ENCODE results near the gene RNASE9.
A peak's percentile ranks its signal among the peaks of the same experiment; 100 is the strongest.
"Not testable (repeated sequence)": the region's sequence is repeated elsewhere in the genome, so short reads cannot be mapped to it uniquely, and the experiment has no call there.

RNASE9 gene

GRCh38 chr14:20572382-20572990 is 11.6 kb upstream of the RNASE9 start:
- DNase-seq, result not testable (repeated sequence)

DNA sequence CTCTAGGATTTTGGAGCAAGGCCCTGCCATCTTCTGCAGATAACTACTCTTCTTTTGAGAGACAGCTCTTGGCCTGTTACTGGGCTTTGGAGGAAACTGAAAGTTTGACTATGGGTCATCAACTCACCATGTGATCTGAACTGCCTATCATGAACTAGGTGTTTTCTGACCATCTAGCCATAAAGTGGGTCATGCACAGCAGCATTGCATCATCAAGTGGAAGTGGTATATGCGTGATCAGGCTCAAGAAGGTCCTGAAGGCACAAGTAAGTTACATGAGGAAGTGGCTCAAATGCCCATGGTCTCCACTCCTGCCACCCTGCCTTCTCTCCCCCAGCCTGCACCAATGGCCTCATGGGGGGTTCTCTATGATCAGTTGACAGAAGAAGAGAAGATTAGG is 9.9 kb upstream of the RNASE9 start:
- not testable (repeated sequence) for DNase-seq

- not testable (repeated sequence) for DNase-seq
Observed at GRCh38 chr14:20569865-20570264, 9.0 kb upstream of the RNASE9 start.

DNA sequence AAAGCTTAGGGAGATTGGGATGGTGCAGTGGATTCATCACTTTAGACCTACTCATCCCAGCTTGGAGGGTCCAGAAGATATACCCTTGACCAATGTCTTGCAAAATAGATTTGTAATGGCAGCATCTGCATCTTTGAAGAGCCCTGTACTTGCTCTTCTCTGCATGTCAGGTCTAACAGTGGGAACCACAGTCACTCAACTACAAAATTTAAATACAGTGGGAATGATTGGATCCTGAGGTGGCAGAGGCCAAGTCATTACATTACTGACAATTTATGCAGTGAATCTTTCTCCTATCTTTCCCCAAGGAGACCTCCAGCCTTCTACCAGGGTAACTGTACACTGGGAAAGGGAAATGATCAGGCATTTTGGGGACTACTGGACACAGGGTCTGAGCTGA is 8.2 kb upstream of the RNASE9 start:
- no peak for DNase-seq

DNA sequence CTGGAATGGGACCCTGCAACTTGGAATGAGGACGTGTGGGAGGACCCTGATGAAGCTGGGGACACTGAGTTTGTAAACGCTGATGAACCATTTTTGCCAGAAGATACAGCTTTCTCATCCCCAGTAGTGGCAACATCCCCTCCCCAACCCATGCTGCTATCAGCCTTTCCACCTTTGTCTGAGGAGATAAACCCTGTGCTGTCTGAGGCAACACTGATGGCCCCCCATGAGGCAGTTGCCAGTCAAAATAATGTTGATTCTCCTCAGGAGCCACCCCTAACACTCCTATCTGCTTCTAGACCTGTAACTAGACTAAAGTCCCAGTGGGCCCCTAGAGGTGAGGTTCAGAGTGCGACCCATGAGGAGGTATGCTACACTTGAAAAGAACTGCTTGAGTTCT is 7.5 kb upstream of the RNASE9 start:
- no peak for DNase-seq

GRCh38 chr14:20567199-20567598 is 6.4 kb upstream of the RNASE9 start:
- DNase-seq, result not testable (repeated sequence)

DNA sequence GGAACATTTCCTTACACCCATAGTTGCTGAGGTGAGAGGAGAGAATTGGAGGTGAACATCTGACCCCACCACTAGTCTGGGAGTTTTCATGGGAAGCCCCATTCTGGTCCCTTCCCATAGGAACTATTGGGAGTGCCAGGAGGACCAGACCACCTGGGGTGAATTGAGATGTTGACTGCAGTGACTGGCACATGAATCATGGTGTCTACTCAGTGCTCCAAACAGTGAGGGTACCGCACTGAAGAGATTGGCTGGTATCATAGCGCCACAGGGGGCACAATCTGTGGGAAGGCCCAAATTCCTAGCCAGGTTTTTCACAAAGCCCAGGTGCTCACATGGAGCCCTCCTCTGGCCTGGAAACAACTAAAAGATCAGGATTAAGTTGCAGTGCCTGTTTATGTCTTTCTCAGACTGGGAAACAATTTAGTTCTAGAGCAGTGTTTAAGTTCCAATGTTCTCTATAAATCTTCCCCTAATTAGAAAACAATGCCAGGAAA is 3.7 kb upstream of the RNASE9 start:
- no peak for DNase-seq

- no peak for DNase-seq
Observed at GRCh38 chr14:20563971-20564370, 3.1 kb upstream of the RNASE9 start.

DNA sequence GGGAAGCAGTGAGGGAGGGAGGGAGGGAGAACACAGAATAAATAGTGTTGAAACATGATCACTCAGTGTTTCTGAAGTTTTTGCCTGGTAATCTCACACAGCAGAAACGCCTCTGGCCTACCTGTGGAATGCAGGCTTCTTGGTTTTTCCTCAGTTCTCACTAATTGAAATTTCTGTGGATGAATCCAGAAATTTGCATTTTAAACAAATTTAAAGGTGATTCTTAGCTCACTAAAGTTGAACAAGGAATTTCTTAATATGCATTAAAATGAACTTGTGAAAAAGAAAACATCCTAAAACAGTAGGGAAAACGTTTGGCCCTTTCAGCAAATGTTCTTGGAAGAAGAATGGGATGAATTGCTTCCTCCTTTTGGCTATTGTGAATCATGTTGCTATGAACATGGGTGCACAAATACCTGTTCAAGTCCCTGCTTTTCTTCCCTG is 1.4 kb downstream of the RNASE9 start:
- DNase-seq, result no peak

DNA sequence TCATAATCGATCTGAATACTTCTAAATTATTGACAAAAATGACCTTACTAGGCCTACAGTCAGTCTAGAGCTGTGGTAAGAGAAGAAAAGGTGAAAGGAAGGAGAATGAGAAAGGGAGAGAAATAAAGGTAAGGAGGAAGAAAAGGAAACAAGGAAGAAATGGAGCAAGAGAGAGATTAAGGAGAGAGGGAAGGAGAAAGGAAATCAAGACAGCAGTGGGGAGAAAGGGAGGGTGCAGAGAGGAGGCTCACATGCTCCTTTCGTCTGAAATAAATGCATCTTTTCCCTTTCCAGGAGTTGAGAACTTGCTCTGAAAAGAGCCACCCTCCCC is 3.7 kb downstream of the RNASE9 start:
- DNase-seq, result no peak

GRCh38 chr14:20556500-20557211 is 4.2 kb downstream of the RNASE9 start:
- no peak for DNase-seq

- no peak for DNase-seq
Observed at GRCh38 chr14:20555845-20556244, 5.0 kb downstream of the RNASE9 start.

DNA sequence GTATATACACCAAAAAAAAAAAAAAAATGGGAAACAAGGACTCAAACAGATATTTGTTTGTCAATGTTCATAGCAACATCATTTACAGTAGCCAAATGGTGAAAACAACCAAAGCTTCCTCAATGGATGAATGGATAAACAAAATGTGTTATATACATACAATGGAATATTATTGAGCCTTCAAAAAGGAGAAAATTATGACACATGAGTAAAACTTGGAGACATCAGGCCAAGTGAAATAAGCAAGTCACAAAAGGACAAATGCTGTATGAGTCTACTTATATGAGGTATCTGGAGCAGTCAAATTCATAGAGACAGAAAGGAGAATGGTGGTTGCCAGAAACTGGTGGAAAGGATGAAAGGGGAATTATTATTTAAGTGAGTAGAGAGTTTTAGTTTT is 7.8 kb downstream of the RNASE9 start:
- DNase-seq, result no peak

DNA sequence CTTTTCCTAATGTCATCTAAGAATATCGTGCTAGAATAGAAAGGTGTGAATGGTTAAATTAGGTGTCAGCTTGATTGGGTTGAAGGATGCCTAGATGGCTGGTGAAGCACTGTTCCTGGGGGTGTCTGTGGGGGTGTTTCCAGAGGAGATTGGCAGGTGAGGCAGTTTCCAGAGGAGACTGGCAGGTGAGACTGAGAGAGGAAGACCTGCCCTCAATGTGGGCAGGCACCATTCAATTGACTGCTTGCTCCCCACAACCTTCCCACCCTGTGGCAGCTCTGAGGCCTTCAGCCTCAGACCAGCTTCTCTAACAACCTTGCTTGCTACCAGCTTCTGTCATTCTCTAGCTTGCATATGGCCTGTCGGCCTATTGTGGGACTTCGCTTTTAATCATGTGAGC is 9.2 kb downstream of the RNASE9 start:
- DNase-seq, result no peak

DNA sequence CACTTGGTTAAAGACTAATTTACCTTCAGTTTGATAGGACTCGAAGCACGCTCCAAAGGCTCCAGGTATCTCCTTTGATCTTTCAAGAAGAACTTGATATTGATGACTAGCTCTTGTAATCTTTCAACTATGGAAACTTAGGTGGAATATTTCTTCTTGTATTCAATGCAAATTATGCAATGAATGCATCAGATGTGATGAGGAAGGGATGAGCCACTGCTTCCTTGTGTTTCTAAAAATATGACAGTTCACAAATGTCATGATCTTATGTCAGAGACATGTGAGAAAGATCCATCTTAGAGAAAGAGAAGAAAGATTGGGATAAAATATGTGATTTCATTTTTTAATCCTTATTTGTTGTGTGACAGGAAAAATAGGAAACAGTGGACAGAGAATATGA is 9.9 kb downstream of the RNASE9 start:
- no peak for DNase-seq

DNA sequence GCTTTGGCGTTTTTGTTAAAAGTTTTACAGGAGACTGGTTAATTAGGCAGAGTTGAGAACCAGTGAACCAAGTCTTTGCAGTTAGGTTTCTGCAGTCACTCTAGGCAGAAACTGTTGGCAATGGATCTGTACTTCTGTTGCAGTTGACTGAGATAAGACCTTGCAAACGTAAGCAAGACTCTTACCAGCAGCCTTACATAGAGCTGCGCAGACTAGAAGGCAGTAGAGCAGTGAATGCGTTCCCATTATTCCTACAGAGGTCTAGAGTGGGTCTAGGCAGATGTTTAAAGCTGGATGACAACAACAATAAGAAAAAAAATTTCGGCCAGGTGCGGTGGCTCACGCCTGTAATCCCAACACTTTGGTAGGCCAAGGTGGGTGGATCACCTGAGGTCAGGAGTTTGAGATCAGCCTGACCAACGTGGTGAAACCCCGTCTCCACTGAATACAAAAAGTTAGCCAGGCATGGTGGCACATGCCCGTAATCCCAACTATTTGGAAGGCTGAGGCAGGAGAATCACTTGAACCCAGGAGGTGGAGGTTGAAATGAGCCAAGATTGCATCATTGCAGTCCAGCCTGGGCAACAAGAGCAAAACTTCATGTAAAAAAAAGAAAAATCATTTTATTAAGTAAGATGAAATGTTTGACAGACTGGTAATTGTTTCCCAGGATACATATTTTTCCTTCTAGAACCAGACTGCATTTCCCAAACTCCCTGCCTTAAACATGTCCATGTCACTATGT is 12.3 kb downstream of the RNASE9 start:
- no peak for DNase-seq

GRCh38 chr14:20546877-20547276 is 14.0 kb downstream of the RNASE9 start:
- DNase-seq, result no peak

- no peak for DNase-seq
Observed at GRCh38 chr14:20539906-20540305, 20.9 kb downstream of the RNASE9 start.

DNA sequence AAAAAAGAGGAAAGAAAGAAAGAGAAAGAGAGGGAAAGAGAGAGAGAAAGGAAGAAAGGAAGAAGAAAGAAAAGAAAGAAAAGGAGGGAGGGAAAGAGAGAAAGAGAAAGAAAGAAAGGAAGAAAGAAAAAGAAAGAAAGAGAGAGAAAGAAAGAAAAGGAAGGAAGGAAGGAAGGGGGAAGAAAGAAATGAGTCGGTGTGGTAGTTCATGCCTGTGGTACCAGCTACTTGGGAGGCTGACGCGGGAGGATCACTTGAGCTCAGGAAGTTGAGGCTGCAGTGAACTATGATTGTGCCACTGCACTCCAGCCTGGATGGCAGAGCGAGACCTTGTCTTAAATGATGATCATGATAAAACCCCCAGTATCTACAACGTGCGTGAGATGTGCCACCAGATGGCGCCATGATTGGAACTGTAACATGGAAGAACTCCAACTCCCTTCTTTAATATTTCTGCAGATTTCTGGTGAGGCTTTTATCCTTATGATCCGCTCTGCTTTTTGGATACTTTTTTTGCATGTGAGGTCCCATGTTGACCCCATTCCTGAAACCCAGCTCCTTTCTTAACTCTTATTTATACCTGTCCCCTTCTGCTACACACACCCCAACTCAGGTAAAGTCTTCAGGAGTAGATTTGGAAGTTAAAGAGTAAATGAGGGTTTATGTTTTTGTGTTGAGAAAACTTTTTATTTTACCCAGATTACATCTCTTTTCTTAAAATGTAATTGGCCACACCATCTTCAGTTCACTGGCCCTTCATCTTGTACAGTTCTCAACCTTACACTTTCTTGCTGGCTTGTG is 29.9 kb downstream of the RNASE9 start:
- peak; percentile 67 for DNase-seq

- DNase-seq, result no peak
Observed at GRCh38 chr14:20529806-20530205, 31.0 kb downstream of the RNASE9 start.

GRCh38 chr14:20524027-20524426 is 36.8 kb downstream of the RNASE9 start:
- DNase-seq, result no peak

- no peak for DNase-seq
Observed at GRCh38 chr14:20522332-20522731, 38.5 kb downstream of the RNASE9 start.

- no peak for DNase-seq
Observed at GRCh38 chr14:20516921-20517320, 43.9 kb downstream of the RNASE9 start.
